SK-N-MC (cell line): ENCODE data around the gene DNASE2B.

Experiments used
- EZH2 ChIP-seq: fragments of 200-600 bp; sonication (generic); IDR thresholded peaks from one replicate; pipeline ENCODE4 v1.6.1; 2017; ENCODE audit warnings: antibody characterized with exemption
- POLR2AphosphoS5 ChIP-seq: IDR thresholded peaks from 2 replicates; pipeline ENCODE4 v1.6.1; 2012; ENCODE audit warnings: mild to moderate bottlenecking, low read depth, low read length, borderline replicate concordance

DNA sequence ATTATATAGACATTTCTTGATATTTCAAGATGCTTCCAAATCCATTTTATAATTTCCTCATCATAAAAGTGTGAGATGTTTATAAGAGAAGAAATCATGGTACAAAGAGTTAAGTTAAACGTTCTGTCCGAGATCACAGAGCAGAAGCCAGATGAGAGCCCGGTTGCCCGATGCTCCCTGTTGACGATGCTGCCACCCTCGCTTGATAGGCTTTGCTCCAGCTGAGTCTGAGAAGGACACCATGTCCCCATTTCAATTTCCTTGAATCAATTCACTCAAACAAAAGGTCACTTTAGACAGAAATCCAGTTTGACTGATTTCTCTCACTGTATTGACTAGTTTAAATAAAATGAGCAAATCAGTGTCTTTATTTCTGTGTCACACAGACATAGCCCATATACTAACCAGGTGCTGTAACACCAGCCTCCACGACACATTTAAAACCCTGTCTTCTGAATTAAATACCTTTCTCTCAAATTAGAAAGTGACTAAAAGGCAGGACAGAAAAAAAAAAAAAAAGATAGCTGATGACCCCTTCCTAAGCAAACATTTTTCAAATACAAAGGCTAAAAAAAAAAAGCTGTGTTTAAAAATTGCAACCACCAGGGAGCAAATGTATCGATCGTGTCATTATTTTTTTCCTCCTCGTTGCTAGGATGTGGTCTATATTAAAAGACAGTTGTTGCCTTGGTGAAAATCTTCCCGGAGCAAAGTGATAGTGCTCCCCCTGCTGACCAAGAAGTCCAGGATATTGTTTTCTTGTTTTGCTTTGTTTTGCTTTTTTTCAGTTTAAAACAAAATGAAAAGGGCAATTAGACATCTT is 35.2 kb downstream of the DNASE2B start:
- TF ChIP-seq EZH2 (no peak), POLR2AphosphoS5 (no peak)
